Activated B cell treated with CpG ODN at 0.5 μM for 24 hours (primary cell): Measurements from ENCODE around the gene PTEN. TPM values are rescaled to one million over a fixed set of nuclear protein-coding genes. Genes with fewer than 3 reads are reported as not detected.
"Not testable (repeated sequence)": the region's sequence is repeated elsewhere in the genome, so short reads cannot be mapped to it uniquely, and the experiment has no call there.

Experiments
- ATAC-seq: fragments of 200-7000 bp; cut with Tn5 transposase; one replicate; pipeline ENCODE4 v1.10.0; 2021; ENCODE audit warnings: low read depth, mild to moderate bottlenecking, moderate library complexity
- CTCF ChIA-PET: fragments of 350-600 bp; sonication (Branson Sonifier 250); formaldehyde crosslinking; loops from one replicate; lab custom pipeline; 2021; ENCODE audit warnings: antibody characterized with exemption; lab: Charles Lee
- POLR2A ChIA-PET: fragments of 350-600 bp; sonication (Branson Sonifier 250); formaldehyde crosslinking; loops from one replicate; lab custom pipeline; 2021; ENCODE audit warnings: antibody characterized with exemption; lab: Charles Lee
- DNase-seq: peaks from one replicate; pipeline ENCODE4 v3.0.0; 2022
- H3K27ac Mint-ChIP-seq: one replicate; pipeline ENCODE4 v1.8.0; 2020; ENCODE audit warnings: mixed read lengths
- H3K27me3 Mint-ChIP-seq: one replicate; pipeline ENCODE4 v1.8.0; 2021; ENCODE audit warnings: mixed read lengths
- H3K36me3 Mint-ChIP-seq: one replicate; pipeline ENCODE4 v1.8.0; 2021; ENCODE audit warnings: low read depth, mixed read lengths
- H3K4me1 Mint-ChIP-seq: one replicate; pipeline ENCODE4 v1.8.0; 2021; ENCODE audit warnings: mixed read lengths
- H3K4me3 Mint-ChIP-seq: one replicate; pipeline ENCODE4 v1.8.0; 2020; ENCODE audit warnings: mild to moderate bottlenecking, mixed read lengths
- H3K9me3 Mint-ChIP-seq: one replicate; pipeline ENCODE4 v1.8.0; 2020; ENCODE audit warnings: mixed read lengths
- intact Hi-C: fragments of 100-400 bp; cut with micrococcal nuclease; formaldehyde crosslinking; loops from one replicate; pipeline ENCODE4 v1.15.1; 2024
- total RNA-seq: library from RNA; stranded (reverse); gene quantifications from 2 replicates; pipeline ENCODE4 v1.2.3, GENCODE V29; 2022
- TF ChIP-seq, protein P1 (sequence below): fragments of 200-600 bp; IDR thresholded peaks from one replicate; pipeline ENCODE4 v1.8.0; 2022; ENCODE audit warnings: antibody characterized with exemption, mild to moderate bottlenecking

The PTEN gene
- total RNA-seq, 1 donor from 2014 or later: 227 TPM

DNA sequence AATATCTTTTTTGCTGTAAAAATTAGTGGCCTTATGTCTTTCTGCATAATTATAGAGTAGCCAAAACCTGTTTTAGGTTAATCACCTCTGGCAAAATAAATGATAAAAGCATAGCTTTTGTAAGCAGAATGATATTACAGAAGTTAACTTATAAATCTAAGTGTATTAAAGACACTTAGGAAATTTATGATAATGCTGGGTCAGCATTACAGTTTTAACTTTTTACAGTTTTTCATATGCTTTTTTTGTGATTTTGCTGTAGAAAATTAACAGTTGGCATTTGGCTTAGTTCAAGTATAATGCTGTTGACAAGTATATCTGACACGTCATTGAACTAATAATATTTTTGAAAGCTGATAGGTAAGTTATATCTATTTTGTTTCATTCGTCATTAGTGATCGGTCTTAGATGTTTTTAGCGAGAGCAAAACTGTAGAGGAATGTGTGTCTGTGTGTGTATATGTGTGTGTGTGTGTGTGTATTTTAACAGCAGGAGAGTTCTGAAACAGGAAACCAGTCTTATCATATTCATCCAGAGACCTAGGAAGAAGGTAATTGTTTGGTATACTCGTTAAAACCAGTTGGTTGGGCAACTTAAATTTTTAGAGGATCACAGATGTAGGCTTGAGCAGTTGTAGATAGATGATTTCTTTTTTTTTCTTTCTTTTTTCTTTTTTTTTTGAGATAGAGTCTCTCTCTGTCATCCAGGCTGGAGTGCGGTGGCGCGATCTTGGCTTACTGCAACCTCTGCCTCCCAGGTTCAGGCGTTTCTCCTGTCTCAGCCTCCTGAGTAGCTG is 15.4 kb downstream of the PTEN start:
- no peak overlapping the region for H3K4me3 Mint-ChIP-seq
- intact Hi-C loops: no loop called here
- ChIA-PET POLR2A (interaction anchor here (0.9 kb wide), 1 partner anchor 615 kb away, joined by 3 read pairs; no protein-coding TSS in a partner anchor), CTCF (no interaction called here)
- no peak for ATAC-seq
- peaks cover 51% of the 10 kb centered on the region for H3K36me3 Mint-ChIP-seq
- peak overlapping the region; percentile 10 for H3K27ac Mint-ChIP-seq
- DNase-seq: no peak
- no peaks in the 10 kb centered on the region for H3K27me3 Mint-ChIP-seq
- H3K9me3 Mint-ChIP-seq: no peaks in the 10 kb centered on the region
- H3K4me1 Mint-ChIP-seq: peaks cover 53% of the 10 kb centered on the region
- TF ChIP-seq, protein P1, sequence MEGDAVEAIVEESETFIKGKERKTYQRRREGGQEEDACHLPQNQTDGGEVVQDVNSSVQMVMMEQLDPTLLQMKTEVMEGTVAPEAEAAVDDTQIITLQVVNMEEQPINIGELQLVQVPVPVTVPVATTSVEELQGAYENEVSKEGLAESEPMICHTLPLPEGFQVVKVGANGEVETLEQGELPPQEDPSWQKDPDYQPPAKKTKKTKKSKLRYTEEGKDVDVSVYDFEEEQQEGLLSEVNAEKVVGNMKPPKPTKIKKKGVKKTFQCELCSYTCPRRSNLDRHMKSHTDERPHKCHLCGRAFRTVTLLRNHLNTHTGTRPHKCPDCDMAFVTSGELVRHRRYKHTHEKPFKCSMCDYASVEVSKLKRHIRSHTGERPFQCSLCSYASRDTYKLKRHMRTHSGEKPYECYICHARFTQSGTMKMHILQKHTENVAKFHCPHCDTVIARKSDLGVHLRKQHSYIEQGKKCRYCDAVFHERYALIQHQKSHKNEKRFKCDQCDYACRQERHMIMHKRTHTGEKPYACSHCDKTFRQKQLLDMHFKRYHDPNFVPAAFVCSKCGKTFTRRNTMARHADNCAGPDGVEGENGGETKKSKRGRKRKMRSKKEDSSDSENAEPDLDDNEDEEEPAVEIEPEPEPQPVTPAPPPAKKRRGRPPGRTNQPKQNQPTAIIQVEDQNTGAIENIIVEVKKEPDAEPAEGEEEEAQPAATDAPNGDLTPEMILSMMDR: no peak

- Mint-ChIP-seq H3K36me3 (peaks cover 50% of the 10 kb centered on the region), H3K9me3 (no peaks in the 10 kb centered on the region), H3K4me1 (peaks cover 40% of the 10 kb centered on the region), H3K27me3 (no peaks in the 10 kb centered on the region), H3K27ac (no peak overlapping the region), H3K4me3 (no peak overlapping the region)
- no peak for DNase-seq
- CTCF ChIA-PET: no interaction called here
- TF ChIP-seq, protein P1: no peak
- ATAC-seq: no peak
- intact Hi-C loops: loop anchor here (5.0 kb wide), 1 partner anchor 37 kb away; no protein-coding TSS in a partner anchor
- POLR2A ChIA-PET: no interaction called here
These were observed 16.9 kb downstream of the PTEN start for GRCh38 chr10:87880336-87880735.

GRCh38 chr10:87881373-87882059 is 18.1 kb downstream of the PTEN start:
- not testable (repeated sequence) for H3K27me3 Mint-ChIP-seq, H3K4me3 Mint-ChIP-seq, H3K9me3 Mint-ChIP-seq, H3K27ac Mint-ChIP-seq, DNase-seq, ATAC-seq
- CTCF ChIA-PET: interaction anchor here (1.2 kb wide), 1 partner anchor 20 kb away, joined by 3 read pairs; no protein-coding TSS in a partner anchor
- intact Hi-C loops: loop anchor here (1.0 to 5.0 kb wide), 3 partner anchors 9 to 36 kb away; no protein-coding TSS in a partner anchor
- Mint-ChIP-seq H3K36me3 (peaks cover 59% of the 10 kb centered on the region), H3K4me1 (peaks cover 34% of the 10 kb centered on the region)
- POLR2A ChIA-PET: interaction anchor here (5.3 kb wide), 1 partner anchor 18 kb away, joined by 21 read pairs; the partner anchor contains the start of genes KLLN and PTEN

- H3K4me1 Mint-ChIP-seq: peaks cover 37% of the 10 kb centered on the region
- intact Hi-C loops: loop anchor here (1.0 to 5.0 kb wide), 3 partner anchors 8 to 35 kb away; no protein-coding TSS in a partner anchor
- ATAC-seq (no peak), DNase-seq (no peak)
- no peak overlapping the region for H3K27ac Mint-ChIP-seq
- ChIA-PET POLR2A (interaction anchor here (5.3 kb wide), 1 partner anchor 19 kb away, joined by 21 read pairs; the partner anchor contains the start of genes KLLN and PTEN), CTCF (interaction anchor here (1.2 to 1.3 kb wide), 2 partner anchors 21 to 226 kb away, joined by 3 read pairs; no protein-coding TSS in a partner anchor)
- H3K36me3 Mint-ChIP-seq: peaks cover 70% of the 10 kb centered on the region
- TF ChIP-seq, protein P1: no peak
- H3K27me3 Mint-ChIP-seq: no peaks in the 10 kb centered on the region
- H3K9me3 Mint-ChIP-seq: peaks cover 14% of the 10 kb centered on the region
- H3K4me3 Mint-ChIP-seq: no peak overlapping the region
These were observed 19.3 kb downstream of the PTEN start for GRCh38 chr10:87882555-87883294.

GRCh38 chr10:87886635-87887034 is 23.2 kb downstream of the PTEN start:
- Mint-ChIP-seq H3K27me3 (no peaks in the 10 kb centered on the region), H3K9me3 (peaks cover 14% of the 10 kb centered on the region), H3K27ac (no peak overlapping the region), H3K4me3 (no peak overlapping the region), H3K36me3 (peaks cover 62% of the 10 kb centered on the region), H3K4me1 (peaks cover 43% of the 10 kb centered on the region)
- TF ChIP-seq, protein P1: no peak
- CTCF ChIA-PET: no interaction called here
- POLR2A ChIA-PET: interaction anchor here (5.3 kb wide), 1 partner anchor 23 kb away, joined by 21 read pairs; the partner anchor contains the start of genes KLLN and PTEN
- intact Hi-C loops: loop anchor here (1.0 kb wide), 1 partner anchor 11 kb away; no protein-coding TSS in a partner anchor
- ATAC-seq (no peak), DNase-seq (no peak)
